ENCODE results near the gene PROX1.
A peak's percentile ranks its signal among the peaks of the same experiment; 100 is the strongest.

Gene PROX1

DNA sequence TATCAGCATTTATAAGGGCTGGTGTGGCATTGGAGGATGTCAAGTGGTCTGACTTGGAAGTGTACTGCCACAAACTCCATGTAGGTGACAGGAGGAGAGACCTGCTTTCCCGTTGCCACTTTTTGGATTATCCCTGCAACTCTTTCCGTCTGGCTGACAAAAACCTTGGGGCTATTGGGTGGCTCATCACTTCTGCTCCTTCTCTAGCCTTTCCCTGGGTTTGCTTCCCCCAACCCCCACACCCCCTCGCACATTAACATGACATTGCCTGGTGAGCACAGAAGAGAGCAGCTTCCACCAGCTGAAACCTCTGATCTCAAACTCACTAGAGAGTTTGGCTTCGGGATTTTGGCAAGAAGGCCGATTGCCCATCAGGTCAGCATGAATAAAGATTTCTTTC is 39.2 kb downstream of the PROX1 start:
- DNase-seq, result no peak

DNA sequence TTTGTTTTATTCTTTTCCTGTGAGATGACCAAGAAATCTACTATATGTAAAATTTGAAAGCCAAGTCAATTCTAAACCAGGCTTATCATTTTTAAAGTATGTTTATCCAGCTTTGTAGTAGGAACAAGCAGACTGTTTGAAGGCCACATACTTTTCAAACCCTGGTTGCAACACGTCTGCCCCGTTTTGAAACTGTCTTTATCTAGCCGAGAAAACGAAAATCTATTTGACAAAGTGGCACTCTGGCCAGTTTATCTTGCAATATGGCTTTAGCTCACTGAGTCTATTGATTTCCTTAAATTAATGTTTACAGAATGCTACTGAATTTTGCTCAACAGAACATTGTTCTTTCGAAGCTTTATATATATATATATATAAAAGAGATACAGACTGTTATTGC is 39.7 kb downstream of the PROX1 start:
- no peak for DNase-seq

DNA sequence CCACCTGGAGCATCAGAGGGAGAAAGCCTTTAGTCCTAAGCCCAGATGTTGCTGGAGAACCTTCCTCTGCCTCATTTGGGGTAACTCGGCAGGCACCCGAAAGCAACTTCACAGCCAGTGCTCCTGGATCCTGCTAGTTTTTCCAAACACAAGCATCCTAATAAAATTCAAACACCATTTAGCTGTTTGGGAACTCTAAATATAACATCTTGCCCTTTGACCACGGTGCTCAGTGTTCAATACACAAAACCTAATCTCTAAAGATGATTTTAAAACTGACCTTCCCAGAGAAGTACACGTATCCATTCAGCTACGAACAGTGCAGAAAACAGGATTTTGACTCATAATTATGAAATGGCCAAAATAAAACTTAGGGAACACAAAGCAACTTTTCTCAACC is 40.3 kb downstream of the PROX1 start:
- no peak for DNase-seq

DNA sequence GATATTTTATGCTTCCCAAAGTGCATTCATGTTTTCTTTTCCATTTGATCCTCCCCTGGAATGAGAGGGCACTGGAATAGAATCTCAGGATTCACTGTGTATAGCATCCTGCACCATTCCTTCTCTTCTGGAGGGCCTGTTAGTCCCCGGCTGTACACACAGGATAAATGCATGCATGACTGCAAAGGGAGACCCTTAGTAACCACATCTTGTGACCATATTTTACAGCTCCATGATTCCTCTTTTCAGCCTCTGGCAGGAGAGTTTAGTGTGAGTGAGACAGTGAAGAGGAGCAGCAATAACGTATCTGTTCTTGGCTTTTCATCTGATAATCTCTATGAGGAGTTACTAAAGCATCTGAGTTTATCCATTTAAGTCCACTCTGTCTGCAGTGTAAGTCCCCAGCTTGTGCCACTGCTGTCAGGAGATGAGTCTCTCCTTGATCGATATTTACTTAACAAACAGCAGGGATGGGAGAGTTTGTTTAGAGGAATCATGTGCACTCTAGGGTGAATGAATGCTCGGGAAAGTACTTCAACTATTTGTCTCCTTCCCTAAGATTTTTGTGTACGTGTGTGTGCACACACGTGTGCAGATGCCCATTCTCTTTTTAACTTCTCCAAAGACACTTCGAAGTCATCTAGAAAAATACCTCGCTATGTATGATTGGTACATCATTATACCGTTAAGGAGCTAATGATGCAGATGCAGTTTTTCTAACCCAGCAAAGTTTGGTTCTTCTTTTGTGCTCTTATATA is 41.1 kb downstream of the PROX1 start:
- no peak for DNase-seq

DNA sequence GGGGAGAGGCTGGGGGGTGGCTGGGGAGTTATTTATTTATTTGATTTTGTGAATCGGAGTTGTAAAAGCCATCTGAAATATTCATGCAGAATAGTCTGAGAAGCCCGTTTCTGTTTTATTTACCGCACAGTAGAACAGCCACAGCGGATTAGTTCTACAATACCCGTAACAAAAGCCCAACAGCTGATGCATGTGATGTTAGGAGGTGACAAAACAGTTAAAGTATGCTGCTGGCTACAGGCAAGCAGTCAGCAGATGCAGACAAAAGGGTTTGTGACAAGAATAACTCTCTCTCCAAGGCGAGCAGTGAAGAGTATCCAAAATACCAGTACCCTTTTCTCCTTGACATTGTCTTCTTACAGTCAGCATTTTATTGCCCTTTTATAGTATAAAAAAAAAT is 42.0 kb downstream of the PROX1 start:
- DNase-seq, result no peak

DNA sequence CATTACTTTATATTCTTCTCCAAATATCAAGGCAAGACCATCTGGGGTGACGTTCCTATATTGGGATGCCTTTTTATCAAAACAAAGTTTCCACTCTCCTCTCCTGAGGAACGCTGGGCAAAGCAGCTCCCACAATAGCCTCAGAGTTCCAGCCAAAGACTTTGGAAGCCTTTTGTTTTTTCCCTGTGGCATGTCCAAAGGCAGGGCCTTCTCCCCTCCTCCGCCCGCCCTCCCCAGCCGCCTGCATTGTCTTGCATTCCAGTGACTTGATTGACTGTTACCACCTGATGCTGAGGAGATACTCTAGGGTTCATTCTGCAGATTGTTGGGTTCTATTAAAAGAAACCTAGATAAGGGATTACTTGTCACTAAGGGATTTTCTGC is 43.5 kb downstream of the PROX1 start:
- DNase-seq, result no peak

DNA sequence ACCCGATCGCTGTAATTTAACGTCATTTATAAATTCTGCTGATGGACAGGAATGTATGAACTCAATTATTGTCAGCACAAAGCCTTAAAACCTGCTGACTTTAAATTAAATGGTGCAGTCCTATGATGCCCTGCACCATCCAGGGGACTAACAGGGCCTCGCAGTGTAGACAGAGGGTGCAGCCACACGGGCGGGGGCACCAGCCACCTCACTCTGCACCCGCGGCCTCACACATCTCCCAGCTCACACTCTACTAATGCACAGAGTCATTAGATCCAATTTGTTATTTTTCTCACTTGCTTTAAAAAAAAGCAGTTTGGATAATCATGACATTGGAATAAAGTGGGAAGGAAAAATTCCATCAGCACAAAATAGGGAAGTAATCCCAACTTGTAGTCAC is 49.7 kb downstream of the PROX1 start:
- no peak for DNase-seq

DNA sequence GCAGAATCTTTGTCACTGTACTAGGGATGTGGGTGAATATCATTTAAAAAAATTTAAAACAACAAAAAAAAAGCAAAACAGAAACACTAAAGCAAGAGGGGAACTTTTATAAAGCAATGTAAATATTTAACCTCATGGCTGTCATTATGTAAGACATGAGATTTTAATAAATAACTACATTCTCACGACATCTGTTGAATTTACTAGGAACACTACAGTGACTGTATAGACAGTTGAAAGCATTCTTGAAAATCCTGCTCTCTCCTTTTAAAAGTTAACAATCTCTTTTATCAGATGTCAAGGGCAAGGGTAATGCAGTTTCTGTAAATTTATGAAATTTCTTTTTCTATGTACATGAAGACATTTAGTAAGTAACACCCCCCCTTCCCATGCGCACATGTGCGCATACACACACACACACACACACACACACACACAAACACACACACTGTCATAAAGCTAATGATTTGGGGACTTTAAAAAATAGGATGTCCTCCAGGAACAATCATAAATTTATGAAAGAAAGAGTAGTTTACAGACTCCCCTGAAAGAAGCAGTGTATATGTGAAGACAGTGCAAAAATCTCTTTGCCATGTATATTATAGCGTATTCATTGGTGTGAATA is 51.7 kb downstream of the PROX1 start:
- DNase-seq, result no peak

DNA sequence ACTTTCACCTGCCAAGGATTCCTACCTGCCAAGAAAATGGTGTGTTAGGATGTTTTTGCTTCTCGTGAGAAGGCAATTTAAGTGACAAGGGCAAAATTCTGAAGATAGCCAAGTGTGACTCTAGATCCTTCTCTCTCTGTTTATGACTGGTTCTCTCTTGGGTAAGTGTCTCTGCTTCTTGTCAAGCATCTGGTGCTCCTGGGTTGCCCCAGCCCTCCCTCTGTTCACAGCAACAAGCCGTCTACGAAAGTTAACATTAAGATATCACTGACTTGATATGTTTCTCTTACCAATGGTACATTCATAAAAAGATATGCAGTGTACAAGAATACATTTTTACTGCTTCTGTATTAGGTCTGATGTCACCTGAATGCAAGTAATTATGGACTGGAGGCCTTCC is 55.4 kb downstream of the PROX1 start:
- no peak for DNase-seq

DNA sequence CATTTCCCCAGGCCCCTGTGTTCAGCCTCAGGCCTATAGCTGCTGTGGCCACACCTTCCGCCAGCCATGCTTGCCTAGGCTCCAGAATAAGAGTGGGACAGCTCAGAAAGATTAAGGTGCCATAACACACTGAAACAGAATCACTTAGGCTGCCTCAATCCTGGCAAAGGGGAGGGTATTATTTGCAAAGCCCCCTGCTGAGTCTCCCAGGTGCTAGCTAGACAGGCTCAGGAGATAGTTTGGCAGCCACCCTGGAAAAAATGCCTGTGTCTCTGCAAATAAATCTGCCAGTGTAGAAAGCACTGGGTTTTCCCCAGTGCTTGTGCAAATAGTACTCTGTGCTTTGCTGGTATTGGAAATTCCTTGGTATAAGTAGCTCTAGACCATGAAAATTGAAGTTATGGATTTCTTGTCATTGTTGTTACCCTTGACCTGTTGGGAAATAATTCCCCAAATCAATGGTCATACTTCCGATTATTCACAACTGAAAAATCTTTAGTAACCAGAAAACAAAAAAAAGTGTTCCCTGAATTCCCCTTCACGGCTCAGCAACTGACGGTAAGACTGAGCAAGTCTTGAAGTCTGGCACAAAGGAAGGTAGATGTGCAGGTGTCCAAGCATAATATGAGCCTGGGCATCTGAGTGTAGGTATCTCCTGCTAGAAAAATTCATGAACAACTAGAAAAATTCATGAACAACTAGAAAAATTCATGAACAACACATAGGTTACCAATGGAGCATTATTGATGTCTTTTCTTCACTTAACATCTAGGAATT is 56.9 kb downstream of the PROX1 start:
- DNase-seq, result peak; percentile 23

DNA sequence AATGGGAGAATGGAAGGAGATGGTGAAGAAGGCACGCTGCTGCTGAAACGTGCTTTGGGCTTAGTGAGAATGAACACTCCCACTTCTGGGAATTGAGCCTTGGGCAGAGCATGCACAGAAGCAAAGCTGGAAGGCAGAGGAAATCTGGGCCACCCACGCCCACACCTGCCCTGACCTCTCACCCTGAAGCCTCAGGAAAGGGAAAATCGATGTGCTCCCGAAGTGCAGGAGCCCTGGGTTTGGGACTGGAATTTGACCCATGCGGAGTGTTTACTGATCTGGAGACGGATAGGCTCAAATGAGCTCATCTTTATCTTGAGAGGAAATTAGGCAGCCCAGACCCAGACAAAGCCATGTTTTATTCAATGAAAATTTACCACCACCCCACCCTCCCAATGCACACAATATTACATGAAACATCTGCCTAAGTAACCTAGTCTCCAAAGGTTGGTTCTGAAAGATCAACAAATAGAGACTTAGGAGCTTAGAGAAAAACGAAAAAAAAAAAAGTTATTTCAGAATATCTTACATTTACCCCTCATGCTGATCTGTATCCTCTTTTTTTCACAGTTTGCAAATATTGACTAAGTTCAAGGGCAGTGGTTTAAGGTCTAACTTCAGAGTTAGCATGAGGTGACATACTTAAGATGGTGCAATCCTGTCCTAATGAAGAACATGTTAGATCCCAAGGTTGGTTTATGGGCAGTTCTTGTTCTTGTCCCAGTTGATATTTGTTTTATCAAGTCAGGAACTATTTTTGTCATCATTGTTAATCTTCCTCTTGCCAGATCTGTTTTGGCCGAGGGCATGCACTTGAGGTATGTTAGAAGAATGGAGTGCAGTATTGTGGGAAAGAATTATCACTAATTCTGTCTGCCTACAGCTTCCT is 63.0 kb downstream of the PROX1 start:
- no peak for DNase-seq

DNA sequence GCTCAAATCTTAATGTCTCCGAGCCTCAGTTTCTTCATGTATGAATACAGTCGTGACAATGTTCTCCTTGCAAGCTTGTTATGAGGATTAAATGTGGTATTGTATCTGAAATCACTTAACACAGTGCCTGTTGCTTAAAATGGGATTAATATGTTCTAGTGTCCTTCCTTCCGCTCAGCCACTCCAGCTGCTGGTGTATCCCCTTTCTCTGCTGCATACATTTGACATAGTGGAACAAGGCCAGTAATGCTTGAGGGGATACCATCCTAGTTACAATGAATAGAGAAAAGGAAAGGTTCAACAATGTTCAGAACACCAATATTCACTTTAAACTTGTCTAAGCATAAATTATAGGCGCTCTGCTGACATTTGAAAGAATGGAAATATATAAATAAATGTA is 64.0 kb downstream of the PROX1 start:
- no peak for DNase-seq

DNA sequence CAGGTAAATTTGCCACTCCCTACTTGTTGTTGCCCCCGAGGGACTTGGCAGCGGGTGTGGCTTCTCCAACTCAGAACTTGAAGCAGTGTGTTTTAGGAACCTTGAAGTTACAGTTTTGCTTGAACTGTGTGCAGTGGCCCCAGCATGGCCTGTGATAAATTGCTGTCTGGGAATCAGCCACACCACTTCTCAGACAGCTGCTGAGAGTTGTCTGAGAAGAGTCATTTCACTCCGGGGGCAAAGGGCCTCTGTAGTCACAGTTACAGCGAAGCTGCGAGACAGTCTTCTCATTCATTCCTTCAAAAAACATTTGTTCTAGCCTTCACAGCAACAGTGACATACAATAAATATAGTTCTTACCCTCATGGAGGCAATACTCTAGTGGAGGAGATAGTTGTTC is 70.3 kb downstream of the PROX1 start:
- no peak for DNase-seq

DNA sequence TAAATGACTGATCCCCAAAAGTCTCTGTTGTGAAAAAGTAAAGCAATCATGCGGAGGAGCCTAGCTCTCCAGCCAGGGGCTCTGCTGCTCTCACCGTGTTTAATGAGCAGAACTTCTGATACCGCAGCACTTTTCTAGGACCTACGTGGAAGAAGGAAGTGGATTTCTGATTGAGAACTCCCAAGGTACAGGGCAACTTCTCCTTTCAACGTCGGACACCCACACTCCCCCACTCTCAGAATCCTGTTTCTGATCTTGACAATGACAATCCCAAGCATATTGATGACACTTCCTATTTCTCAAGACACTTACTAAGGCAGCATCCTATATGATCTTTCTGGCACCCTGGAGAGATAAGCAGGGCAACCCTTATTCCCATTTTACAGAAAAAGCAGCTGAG is 78.4 kb downstream of the PROX1 start:
- no peak for DNase-seq

DNA sequence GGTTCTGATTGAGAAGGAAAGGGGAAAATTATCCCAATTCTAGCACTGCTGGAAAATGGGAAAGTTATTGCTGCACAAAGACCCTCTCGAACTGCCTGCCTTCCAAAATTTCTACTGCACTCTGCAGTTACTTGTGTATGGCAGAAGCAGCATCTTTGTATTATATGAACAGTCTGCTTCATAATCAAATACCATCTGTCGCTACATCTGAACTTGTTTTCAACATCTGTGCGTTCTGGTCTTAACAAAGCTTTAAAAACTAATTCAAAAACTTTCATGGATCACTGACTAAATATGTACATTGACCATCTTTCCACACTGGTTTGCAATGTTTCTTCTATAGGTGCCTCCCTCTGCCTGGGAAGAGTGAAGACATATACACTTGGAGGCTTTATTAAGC is 79.2 kb downstream of the PROX1 start:
- no peak for DNase-seq

DNA sequence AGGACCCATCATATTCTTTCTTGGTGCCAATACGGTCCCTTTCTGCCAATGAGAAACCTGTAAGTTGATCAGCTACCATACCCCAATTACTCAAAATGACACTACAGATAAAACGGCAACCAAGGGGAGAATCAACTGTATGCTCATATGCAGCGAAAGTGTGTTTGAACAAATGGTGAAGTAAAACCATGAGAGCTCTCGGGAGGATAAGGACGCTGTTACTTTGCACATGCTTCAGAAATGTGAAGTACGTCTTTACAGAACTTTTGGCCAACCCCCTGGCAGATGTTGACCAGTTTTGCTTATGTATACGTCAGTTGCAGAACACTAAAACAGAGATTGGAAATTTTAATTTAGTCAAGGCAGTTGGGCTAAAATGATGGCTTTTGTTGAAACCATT is 79.6 kb downstream of the PROX1 start:
- no peak for DNase-seq

DNA sequence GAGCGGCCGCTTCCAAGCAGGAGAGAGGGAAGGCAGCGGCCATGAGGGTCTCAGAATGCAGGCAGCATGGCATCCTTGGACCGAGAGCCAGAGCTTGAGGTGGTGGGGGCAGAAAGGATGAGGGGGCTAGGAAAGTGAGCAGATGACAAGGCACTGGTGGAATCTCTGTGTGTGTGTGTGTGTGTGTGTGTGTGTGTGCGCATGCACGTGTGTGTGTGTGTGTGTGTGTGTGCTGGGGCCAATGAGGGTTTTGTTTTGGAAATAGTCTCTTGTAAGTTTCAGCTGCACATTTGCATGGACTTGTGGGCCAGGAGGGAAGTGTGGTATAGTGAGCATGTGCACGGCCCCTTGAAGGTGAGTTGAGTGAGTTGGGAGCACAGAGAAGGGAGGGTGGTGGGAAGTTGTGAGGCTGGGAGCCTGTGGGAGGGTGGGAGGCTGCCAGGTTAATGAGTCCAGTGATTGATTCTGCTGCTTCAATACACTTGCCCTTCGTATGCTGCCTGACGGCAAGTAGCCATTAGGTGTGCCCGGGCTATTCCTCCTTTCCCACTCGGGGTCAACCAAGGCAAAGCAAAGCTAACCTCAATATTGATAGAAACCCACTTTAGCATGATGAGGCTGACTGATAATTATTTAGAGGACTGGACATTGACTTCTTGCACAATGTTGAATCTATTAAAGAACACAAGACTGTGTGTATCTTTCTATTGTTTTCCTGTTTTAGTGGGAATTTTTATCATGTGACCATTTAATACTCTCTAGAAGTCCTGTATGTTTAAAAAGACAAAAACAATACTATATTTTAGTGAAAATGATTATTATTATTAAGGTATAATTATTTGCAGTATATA is 80.3 kb downstream of the PROX1 start:
- DNase-seq, result no peak

DNA sequence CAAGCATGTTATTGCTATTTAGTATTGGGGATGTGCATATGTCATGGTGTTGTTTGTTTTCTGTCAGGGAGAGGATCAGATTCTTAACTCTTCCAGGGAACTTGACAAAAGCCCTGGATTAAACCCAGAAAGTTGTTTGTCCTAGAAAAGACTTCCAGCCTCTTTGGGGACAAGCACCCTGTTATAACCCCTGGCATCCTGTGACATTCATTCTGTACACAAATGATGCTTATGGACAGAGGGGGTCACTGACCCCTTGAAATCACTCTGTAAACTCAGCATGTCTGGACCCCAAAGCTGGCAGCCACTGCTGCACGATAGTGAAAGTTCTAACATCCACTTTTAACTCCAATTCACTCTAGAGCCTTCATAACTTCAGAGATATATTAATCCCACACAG is 81.2 kb downstream of the PROX1 start:
- DNase-seq, result no peak

DNA sequence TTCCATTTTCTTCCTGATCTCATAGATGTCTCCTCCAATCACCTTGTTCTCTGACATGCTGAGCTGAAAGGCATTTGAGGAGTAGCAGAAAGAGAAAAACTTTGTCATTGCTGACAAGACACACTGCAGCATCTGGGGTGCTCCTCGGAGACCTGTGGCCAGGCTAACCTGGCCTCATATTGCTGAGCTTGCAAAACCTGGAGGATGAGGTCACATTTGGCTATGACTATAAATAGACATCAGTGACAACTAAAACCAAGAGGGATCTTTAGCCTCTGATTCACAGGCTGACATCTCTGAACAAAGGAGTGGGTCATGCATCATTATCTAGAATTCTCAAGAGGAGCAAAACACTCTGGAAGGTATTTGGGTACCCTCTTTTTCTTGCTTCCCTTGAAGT is 83.7 kb downstream of the PROX1 start:
- no peak for DNase-seq

DNA sequence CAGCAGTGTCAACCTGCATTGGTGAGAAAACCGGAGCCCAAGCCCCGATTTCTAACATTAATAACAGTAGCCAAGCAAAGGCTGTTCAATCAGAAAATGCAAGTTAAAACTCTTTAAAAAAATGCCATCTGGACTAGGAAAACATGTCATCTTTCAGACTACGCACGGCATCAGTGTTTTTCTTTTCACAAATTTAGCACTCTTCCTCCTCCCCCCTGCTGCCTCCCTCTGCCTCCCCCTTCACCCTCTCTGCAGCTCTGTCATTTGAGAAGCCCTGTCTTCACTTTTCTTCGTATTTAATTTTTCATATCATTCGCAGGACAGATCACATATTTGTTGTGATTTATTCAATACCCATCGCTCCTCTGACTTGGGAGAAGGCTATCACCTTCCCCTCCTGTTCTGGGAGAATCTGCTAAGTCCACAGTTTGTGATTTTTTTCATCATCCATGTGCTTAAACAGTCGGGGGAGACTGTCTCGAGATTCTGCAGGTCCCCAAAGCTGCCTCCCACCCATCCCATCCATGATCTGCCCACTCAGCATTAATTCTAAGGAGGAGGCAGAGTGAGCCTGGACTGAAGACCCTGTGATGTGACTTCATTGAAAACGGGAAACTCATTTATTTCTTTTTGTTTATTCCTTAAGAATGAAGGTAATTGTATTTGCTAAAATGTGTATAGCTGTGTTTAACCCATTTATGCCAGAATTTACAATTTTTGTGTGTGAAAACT is 84.8 kb downstream of the PROX1 start:
- DNase-seq, result no peak

DNA sequence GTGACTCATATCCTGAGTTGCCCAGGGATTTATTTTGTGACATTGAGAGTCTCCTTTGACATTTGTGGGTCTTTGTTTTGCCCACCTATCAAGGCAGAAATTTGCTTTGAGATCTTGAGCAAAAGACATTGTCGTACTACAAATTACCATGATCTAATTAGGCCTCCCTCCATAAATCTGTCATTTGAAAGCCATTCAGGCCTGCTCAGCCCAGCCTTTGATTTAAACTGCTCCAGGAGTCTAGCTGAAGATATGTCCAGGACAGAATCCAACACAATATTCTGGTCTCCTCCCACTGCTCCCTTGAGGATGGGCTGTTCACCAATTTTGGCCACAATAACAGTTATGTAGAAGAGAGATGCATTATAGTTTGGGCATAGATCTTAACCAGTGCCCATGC is 86.7 kb downstream of the PROX1 start:
- DNase-seq, result no peak

Measured in NCI-H1105 (cell line).